Measurements from ENCODE around the gene PRKCD.

Gene PRKCD

GRCh38 chr3:53137835-53138446 lies 23.1 kb upstream of the PRKCD start:
- TF ChIP-seq EZH2phosphoT487 (IDR thresholded peaks at IDR 0.05; ENCODE audit: borderline replicate concordance) (no peak), CTCF (conservative IDR thresholded peaks at IDR 0.05; ENCODE audit: low read length) (no peak)
- no peaks in the 10 kb centered on the region for H3K27me3 ChIP-seq (ENCODE audit: insufficient read depth, low read length, poor library complexity, severe bottlenecking)
- H4K20me1 ChIP-seq (ENCODE audit: insufficient read depth, low read length, poor library complexity, severe bottlenecking) = no peaks in the 10 kb centered on the region
- no peak overlapping the region for H3K4me2 ChIP-seq (ENCODE audit: low read depth, low read length, poor library complexity, severe bottlenecking)
- H3K36me3 ChIP-seq (ENCODE audit: insufficient read depth, low read length) = no peaks in the 10 kb centered on the region
- H3K4me3 ChIP-seq (ENCODE audit: low read length, poor library complexity, severe bottlenecking) = no peak overlapping the region
- H3K9me3 ChIP-seq (ENCODE audit: insufficient read depth, low read depth, low read length) = no peaks in the 10 kb centered on the region
- H3K9me2 ChIP-seq (replicated peaks; ENCODE audit: low read depth, low read length) = no peaks in the 10 kb centered on the region
- H3K9ac ChIP-seq (ENCODE audit: low read depth, low read length, poor library complexity, severe bottlenecking) = no peak overlapping the region
- H3F3A ChIP-seq (ENCODE audit: low read depth) = no peaks in the 10 kb centered on the region
- H3K79me2 ChIP-seq (ENCODE audit: insufficient read depth, low read length) = no peaks in the 10 kb centered on the region
- H3K4me1 ChIP-seq (ENCODE audit: insufficient read depth, low read length, poor library complexity, severe bottlenecking) = no peaks in the 10 kb centered on the region
- H2AFZ ChIP-seq (ENCODE audit: low read length) = no peak overlapping the region

- no peak overlapping the region for H3K4me2 ChIP-seq (ENCODE audit: low read depth, low read length, poor library complexity, severe bottlenecking)
- TF ChIP-seq EZH2phosphoT487 (IDR thresholded peaks at IDR 0.05; ENCODE audit: borderline replicate concordance) = no peak
- TF ChIP-seq CTCF (conservative IDR thresholded peaks at IDR 0.05; ENCODE audit: low read length) = no peak
- no peaks in the 10 kb centered on the region for H4K20me1 ChIP-seq (ENCODE audit: insufficient read depth, low read length, poor library complexity, severe bottlenecking)
- no peak overlapping the region for H3K4me3 ChIP-seq (ENCODE audit: low read length, poor library complexity, severe bottlenecking)
- no peaks in the 10 kb centered on the region for H3K9me3 ChIP-seq (ENCODE audit: insufficient read depth, low read depth, low read length)
- H3K36me3 ChIP-seq (ENCODE audit: insufficient read depth, low read length) = no peaks in the 10 kb centered on the region
- no peaks in the 10 kb centered on the region for H3K9me2 ChIP-seq (replicated peaks; ENCODE audit: low read depth, low read length)
- no peaks in the 10 kb centered on the region for H3K4me1 ChIP-seq (ENCODE audit: insufficient read depth, low read length, poor library complexity, severe bottlenecking)
- no peaks in the 10 kb centered on the region for H3F3A ChIP-seq (ENCODE audit: low read depth)
- H3K9ac ChIP-seq (ENCODE audit: low read depth, low read length, poor library complexity, severe bottlenecking) = no peak overlapping the region
- no peak overlapping the region for H2AFZ ChIP-seq (ENCODE audit: low read length)
- no peaks in the 10 kb centered on the region for H3K79me2 ChIP-seq (ENCODE audit: insufficient read depth, low read length)
- H3K27me3 ChIP-seq (ENCODE audit: insufficient read depth, low read length, poor library complexity, severe bottlenecking) = no peaks in the 10 kb centered on the region
Measured at GRCh38 chr3:53139906-53140846, 20.8 kb upstream of the PRKCD start.

GRCh38 chr3:53140847-53141845 lies 19.9 kb upstream of the PRKCD start:
- no peaks in the 10 kb centered on the region for H3K4me1 ChIP-seq (ENCODE audit: insufficient read depth, low read length, poor library complexity, severe bottlenecking)
- H3K79me2 ChIP-seq (ENCODE audit: insufficient read depth, low read length) = no peaks in the 10 kb centered on the region
- TF ChIP-seq CTCF (conservative IDR thresholded peaks at IDR 0.05; ENCODE audit: low read length) = no peak
- no peak for TF ChIP-seq EZH2phosphoT487 (IDR thresholded peaks at IDR 0.05; ENCODE audit: borderline replicate concordance)
- H2AFZ ChIP-seq (ENCODE audit: low read length) = no peak overlapping the region
- H3K9me3 ChIP-seq (ENCODE audit: insufficient read depth, low read depth, low read length) = no peaks in the 10 kb centered on the region
- H3K9ac ChIP-seq (ENCODE audit: low read depth, low read length, poor library complexity, severe bottlenecking) = no peak overlapping the region
- H4K20me1 ChIP-seq (ENCODE audit: insufficient read depth, low read length, poor library complexity, severe bottlenecking) = no peaks in the 10 kb centered on the region
- H3K4me2 ChIP-seq (ENCODE audit: low read depth, low read length, poor library complexity, severe bottlenecking) = no peak overlapping the region
- H3K4me3 ChIP-seq (ENCODE audit: low read length, poor library complexity, severe bottlenecking) = no peak overlapping the region
- no peaks in the 10 kb centered on the region for H3K27me3 ChIP-seq (ENCODE audit: insufficient read depth, low read length, poor library complexity, severe bottlenecking)
- H3K9me2 ChIP-seq (replicated peaks; ENCODE audit: low read depth, low read length) = no peaks in the 10 kb centered on the region
- no peaks in the 10 kb centered on the region for H3K36me3 ChIP-seq (ENCODE audit: insufficient read depth, low read length)
- H3F3A ChIP-seq (ENCODE audit: low read depth) = no peaks in the 10 kb centered on the region

Measured in Loucy (cell line).